HepG2 (cell line): ENCODE measurements around the gene XAF1. TPM values are rescaled to one million over a fixed set of nuclear protein-coding genes. Genes with fewer than 3 reads are reported as not detected.

Experiments used
- CC2D1A ChIP-seq: sonication (generic); formaldehyde crosslinking; IDR thresholded peaks from 2 replicates; pipeline ENCODE4 v1.8.1; 2023; ENCODE audit warnings: mild to moderate bottlenecking, missing genetic modification reagents
- GABPB1 ChIP-seq: IDR thresholded peaks from 2 replicates; pipeline ENCODE4 v1.6.1; 2016; ENCODE audit warnings: mild to moderate bottlenecking, missing genetic modification reagents, moderate library complexity, missing compliant biosample characterization
- MXD4 ChIP-seq: IDR thresholded peaks from 2 replicates; pipeline ENCODE4 v1.6.1; 2016; ENCODE audit warnings: mild to moderate bottlenecking, missing biosample characterization, missing genetic modification reagents
- NFKB2 ChIP-seq: sonication (generic); formaldehyde crosslinking; IDR thresholded peaks from 2 replicates; pipeline ENCODE4 v1.4.0; 2020; ENCODE audit warnings: missing genetic modification reagents, borderline replicate concordance
- REPIN1 ChIP-seq: sonication (generic); formaldehyde crosslinking; IDR thresholded peaks from 2 replicates; pipeline ENCODE4 v1.8.0; 2022; ENCODE audit warnings: missing genetic modification reagents, low read depth, mild to moderate bottlenecking, borderline replicate concordance
- SAFB2 ChIP-seq: sonication (generic); formaldehyde crosslinking; IDR thresholded peaks from 2 replicates; pipeline ENCODE4 v1.5.1; 2020; ENCODE audit warnings: missing genetic modification reagents, low read depth, mild to moderate bottlenecking, borderline replicate concordance
- SOX13 ChIP-seq, 3 experiments: fragments of 450-650 bp in 1 of 3; sonication (generic) in 1 of 3; formaldehyde crosslinking in 1 of 3; IDR thresholded peaks in 2 of 3; conservative IDR thresholded peaks in 1 of 3; 2 replicates each; pipeline versions ENCODE4 v1.5.0 to v1.6.1; 2016 to 2020; ENCODE audit warnings: antibody characterized with exemption in 1 of 3, mild to moderate bottlenecking in 1 of 3, missing compliant biosample characterization in 1 of 3, missing genetic modification reagents in 1 of 3, moderate library complexity in 1 of 3
- WIZ ChIP-seq: sonication (generic); formaldehyde crosslinking; IDR thresholded peaks from 2 replicates; pipeline ENCODE4 v1.5.1; 2020; ENCODE audit warnings: mild to moderate bottlenecking, missing genetic modification reagents
- YEATS2 ChIP-seq: sonication (generic); formaldehyde crosslinking; IDR thresholded peaks from 2 replicates; pipeline ENCODE4 v1.4.0; 2020; ENCODE audit warnings: missing genetic modification reagents, borderline replicate concordance
- ZFAT ChIP-seq: sonication (generic); formaldehyde crosslinking; conservative IDR thresholded peaks from 2 replicates; pipeline ENCODE4 v1.8.1; 2023; ENCODE audit warnings: missing genetic modification reagents, inconsistent platforms
- ZNF143 ChIP-seq: sonication (generic); formaldehyde crosslinking; IDR thresholded peaks from 2 replicates; pipeline ENCODE4 v1.4.0; 2020; ENCODE audit warnings: missing genetic modification reagents
- ZNF441 ChIP-seq: sonication (generic); formaldehyde crosslinking; IDR thresholded peaks from 2 replicates; pipeline ENCODE4 v1.7.0; 2021; ENCODE audit warnings: missing genetic modification reagents, borderline replicate concordance
- polyA plus RNA-seq, 8 experiments: library from polyadenylated mRNA; depleted of rRNA in 3 of 8; stranded (reverse) in 7 of 8; unstranded in 1 of 8; fragments of >200 nt; fragmentation: Illumina TruSeq in 4 of 8; extraction: Trizol in 4 of 8; gene quantifications; 2 replicates each; pipeline versions ENCODE4 v1.2.1 to v1.2.3, GENCODE V29; 2011 to 2016; ENCODE audit warnings: low read depth in 4 of 8, missing spikeins in 1 of 8, mixed read lengths in 1 of 8; ENCODE audit not compliant: insufficient read depth in 1 of 8
- total RNA-seq, 5 experiments: library from RNA; depleted of rRNA; stranded (reverse); fragments of >200 nt; fragmentation: Illumina TruSeq; extraction: Trizol; gene quantifications; 2 replicates each; pipeline ENCODE4 v1.2.3, GENCODE V29; 2016; ENCODE audit warnings: low read depth in 1 of 5
- TF ChIP-seq, protein P1 (sequence below): sonication (generic); formaldehyde crosslinking; IDR thresholded peaks from 2 replicates; pipeline ENCODE4 v1.4.0; 2020; ENCODE audit warnings: mild to moderate bottlenecking, low read depth, missing genetic modification reagents
- TF ChIP-seq, protein P2 (sequence below): sonication (generic); formaldehyde crosslinking; IDR thresholded peaks from 2 replicates; pipeline ENCODE4 v1.5.1; 2020; ENCODE audit warnings: mild to moderate bottlenecking, missing genetic modification reagents
- TF ChIP-seq, protein P3 (sequence below): sonication (generic); formaldehyde crosslinking; IDR thresholded peaks from 2 replicates; pipeline ENCODE4 v1.4.0; 2020; ENCODE audit warnings: missing genetic modification reagents, borderline replicate concordance
- TF ChIP-seq, protein P4 (sequence below): sonication (generic); formaldehyde crosslinking; IDR thresholded peaks from 2 replicates; pipeline ENCODE4 v1.4.0; 2020; ENCODE audit warnings: missing genetic modification reagents
- TF ChIP-seq, protein P5 (sequence below): sonication (generic); formaldehyde crosslinking; conservative IDR thresholded peaks from 2 replicates; pipeline ENCODE4 v1.8.0; 2022; ENCODE audit warnings: mild to moderate bottlenecking, moderate library complexity, missing genetic modification reagents

Gene XAF1
- total and polyA plus RNA-seq, 2 of the 13 experiments (the other 11 are each of a cell fraction or from before 2014, with no cell fraction given): 1.2 to 2.4 TPM

DNA sequence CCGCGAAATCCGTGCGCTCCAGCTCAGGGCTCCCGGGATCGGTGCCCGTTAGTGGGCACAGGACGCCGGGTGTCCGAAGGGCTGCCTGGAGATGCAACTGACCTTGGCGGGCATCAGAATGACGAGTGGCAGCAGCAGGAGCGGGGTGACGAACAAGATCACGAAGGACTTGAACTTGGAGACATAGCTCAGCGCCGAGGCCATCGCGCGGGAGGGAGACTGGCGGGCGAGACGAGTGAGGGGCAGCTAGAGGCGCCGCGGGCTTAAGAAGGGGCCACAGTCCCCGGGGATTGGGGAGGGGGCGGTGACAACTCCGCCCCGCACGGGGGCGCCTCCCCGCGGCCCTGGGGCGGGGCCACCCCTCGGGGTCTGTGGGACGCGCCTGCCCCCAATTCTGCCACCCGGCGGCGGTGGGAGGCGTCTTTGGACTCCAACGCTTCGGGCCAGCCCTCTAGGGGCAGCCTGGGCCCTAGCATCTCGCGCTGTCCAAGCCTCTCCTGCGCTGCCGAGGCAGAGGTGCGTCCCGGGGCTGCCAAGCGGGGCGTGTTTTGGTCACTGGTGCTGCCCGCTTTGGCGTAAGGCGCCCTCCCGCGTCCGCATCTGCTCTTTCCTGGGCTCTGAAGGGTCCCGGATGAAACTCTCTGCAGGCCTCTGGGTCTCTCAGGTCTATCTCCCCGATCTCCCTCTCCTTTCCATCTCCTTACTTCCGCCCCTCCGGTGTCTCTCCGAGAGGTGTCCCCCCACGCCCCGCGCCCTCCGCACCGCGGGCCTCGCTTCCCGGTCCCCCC is 42.5 kb upstream of the XAF1 start, which contains the start of gene SLC13A5 (continued):
- TF ChIP-seq, protein P1, sequence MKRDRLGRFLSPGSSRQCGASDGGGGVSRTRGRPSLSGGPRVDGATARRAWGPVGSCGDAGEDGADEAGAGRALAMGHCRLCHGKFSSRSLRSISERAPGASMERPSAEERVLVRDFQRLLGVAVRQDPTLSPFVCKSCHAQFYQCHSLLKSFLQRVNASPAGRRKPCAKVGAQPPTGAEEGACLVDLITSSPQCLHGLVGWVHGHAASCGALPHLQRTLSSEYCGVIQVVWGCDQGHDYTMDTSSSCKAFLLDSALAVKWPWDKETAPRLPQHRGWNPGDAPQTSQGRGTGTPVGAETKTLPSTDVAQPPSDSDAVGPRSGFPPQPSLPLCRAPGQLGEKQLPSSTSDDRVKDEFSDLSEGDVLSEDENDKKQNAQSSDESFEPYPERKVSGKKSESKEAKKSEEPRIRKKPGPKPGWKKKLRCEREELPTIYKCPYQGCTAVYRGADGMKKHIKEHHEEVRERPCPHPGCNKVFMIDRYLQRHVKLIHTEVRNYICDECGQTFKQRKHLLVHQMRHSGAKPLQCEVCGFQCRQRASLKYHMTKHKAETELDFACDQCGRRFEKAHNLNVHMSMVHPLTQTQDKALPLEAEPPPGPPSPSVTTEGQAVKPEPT (CRISPR knock-in tag): no peak; the same call in 1 of the 2 replicates
- TF ChIP-seq MXD4 (CRISPR knock-in tag) (peak; percentile 41; the same call in 1 of the 2 replicates), ZFAT (CRISPR knock-in tag) (peak; percentile 77; the same call in 1 of the 2 replicates), WIZ (CRISPR knock-in tag) (no peak), REPIN1 (CRISPR knock-in tag) (peak; percentile 89), ZNF441 (peak; percentile 87), YEATS2 (CRISPR knock-in tag) (no peak; the same call in 1 of the 2 replicates), GABPB1 (CRISPR knock-in tag) (peak; percentile 73), NFKB2 (peak; percentile 87; the same call in 1 of the 2 replicates), CC2D1A (CRISPR knock-in tag) (peak; percentile 79; the same call in 1 of the 2 replicates), ZNF143 (CRISPR knock-in tag) (peak; percentile 35; the same call in 1 of the 2 replicates), SOX13 (IDR thresholded peaks at IDR 0.05) (no peak), SOX13 (CRISPR knock-in tag; conservative IDR thresholded peaks at IDR 0.05 in 1 of 2, IDR thresholded peaks at IDR 0.05 in 1 of 2) (peak in 1 of 2 experiments; percentile 70; a peak in 2 of 4 replicates), SAFB2 (CRISPR knock-in tag) (peak; percentile 83; the same call in 1 of the 2 replicates)
- TF ChIP-seq, protein P2, sequence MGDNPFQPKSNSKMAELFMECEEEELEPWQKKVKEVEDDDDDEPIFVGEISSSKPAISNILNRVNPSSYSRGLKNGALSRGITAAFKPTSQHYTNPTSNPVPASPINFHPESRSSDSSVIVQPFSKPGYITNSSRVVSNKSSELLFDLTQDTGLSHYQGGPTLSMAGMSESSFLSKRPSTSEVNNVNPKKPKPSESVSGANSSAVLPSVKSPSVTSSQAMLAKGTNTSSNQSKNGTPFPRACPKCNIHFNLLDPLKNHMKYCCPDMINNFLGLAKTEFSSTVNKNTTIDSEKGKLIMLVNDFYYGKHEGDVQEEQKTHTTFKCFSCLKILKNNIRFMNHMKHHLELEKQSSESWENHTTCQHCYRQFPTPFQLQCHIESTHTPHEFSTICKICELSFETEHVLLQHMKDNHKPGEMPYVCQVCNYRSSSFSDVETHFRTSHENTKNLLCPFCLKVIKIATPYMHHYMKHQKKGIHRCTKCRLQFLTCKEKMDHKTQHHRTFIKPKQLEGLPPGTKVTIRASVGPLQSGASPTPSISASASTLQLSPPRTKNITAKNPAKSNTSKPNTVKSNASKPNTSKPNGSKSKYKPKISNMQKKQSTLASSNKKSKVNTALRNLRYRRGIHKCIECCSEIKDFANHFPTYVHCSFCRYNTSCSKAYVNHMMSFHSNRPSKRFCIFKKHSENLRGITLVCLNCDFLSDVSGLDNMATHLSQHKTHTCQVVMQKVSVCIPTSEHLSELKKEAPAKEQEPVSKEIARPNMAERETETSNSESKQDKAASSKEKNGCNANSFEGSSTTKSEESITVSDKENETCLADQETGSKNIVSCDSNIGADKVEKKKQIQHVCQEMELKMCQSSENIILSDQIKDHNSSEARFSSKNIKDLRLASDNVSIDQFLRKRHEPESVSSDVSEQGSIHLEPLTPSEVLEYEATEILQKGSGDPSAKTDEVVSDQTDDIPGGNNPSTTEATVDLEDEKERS (CRISPR knock-in tag): 0 out of 2 replicates have a peak, but pooled peaks have one; percentile 43
- TF ChIP-seq, protein P3, sequence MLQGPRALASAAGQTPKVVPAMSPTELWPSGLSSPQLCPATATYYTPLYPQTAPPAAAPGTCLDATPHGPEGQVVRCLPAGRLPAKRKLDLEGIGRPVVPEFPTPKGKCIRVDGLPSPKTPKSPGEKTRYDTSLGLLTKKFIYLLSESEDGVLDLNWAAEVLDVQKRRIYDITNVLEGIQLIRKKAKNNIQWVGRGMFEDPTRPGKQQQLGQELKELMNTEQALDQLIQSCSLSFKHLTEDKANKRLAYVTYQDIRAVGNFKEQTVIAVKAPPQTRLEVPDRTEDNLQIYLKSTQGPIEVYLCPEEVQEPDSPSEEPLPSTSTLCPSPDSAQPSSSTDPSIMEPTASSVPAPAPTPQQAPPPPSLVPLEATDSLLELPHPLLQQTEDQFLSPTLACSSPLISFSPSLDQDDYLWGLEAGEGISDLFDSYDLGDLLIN (CRISPR knock-in tag): peak; percentile 89
- TF ChIP-seq, protein P4, sequence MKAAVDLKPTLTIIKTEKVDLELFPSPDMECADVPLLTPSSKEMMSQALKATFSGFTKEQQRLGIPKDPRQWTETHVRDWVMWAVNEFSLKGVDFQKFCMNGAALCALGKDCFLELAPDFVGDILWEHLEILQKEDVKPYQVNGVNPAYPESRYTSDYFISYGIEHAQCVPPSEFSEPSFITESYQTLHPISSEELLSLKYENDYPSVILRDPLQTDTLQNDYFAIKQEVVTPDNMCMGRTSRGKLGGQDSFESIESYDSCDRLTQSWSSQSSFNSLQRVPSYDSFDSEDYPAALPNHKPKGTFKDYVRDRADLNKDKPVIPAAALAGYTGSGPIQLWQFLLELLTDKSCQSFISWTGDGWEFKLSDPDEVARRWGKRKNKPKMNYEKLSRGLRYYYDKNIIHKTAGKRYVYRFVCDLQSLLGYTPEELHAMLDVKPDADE (CRISPR knock-in tag): peak; percentile 79; the same call in 1 of the 2 replicates
- TF ChIP-seq, protein P5, sequence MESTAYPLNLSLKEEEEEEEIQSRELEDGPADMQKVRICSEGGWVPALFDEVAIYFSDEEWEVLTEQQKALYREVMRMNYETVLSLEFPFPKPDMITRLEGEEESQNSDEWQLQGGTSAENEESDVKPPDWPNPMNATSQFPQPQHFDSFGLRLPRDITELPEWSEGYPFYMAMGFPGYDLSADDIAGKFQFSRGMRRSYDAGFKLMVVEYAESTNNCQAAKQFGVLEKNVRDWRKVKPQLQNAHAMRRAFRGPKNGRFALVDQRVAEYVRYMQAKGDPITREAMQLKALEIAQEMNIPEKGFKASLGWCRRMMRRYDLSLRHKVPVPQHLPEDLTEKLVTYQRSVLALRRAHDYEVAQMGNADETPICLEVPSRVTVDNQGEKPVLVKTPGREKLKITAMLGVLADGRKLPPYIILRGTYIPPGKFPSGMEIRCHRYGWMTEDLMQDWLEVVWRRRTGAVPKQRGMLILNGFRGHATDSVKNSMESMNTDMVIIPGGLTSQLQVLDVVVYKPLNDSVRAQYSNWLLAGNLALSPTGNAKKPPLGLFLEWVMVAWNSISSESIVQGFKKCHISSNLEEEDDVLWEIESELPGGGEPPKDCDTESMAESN (CRISPR knock-in tag): no peak; the same call in 1 of the 2 replicates
